Subcutaneous adipose tissue (tissue), 4 donors: ENCODE data around the gene SMIM31. TPM values are rescaled to one million over a fixed set of nuclear protein-coding genes. Genes with fewer than 3 reads are reported as not detected.

Experiments
- CTCF ChIP-seq: fragments of 450-650 bp; IDR thresholded peaks from one replicate; pipeline ENCODE4 v1.5.1; 2016; ENCODE audit warnings: low read depth, mild to moderate bottlenecking, control low read depth, antibody characterized with exemption, moderate library complexity
- total RNA-seq, 4 donors: library from RNA; depleted of rRNA; stranded (reverse); fragments of >200 nt; gene quantifications; one replicate each; pipeline ENCODE4 v1.1.0, GENCODE V29; 2016

SMIM31 gene
- total RNA-seq, 4 donors from 2014 or later: not detected

- no peak for TF ChIP-seq CTCF
These were observed 19.4 kb upstream of the SMIM31 start for GRCh38 chr4:164734484-164734883.

- TF ChIP-seq CTCF: no peak
These were observed 5.6 kb upstream of the SMIM31 start for GRCh38 chr4:164748375-164748774.

- no peak for TF ChIP-seq CTCF
These were observed 1.5 kb downstream of the SMIM31 start for GRCh38 chr4:164755432-164755831.

GRCh38 chr4:164756686-164757085 is 2.8 kb downstream of the SMIM31 start:
- no peak for TF ChIP-seq CTCF

GRCh38 chr4:164761241-164761640 is 7.3 kb downstream of the SMIM31 start:
- no peak for TF ChIP-seq CTCF

GRCh38 chr4:164761746-164762275 is 7.9 kb downstream of the SMIM31 start:
- no peak for TF ChIP-seq CTCF

- no peak for TF ChIP-seq CTCF
These were observed 11.2 kb downstream of the SMIM31 start for GRCh38 chr4:164765096-164765495.
